ENCODE data around the gene CDC42BPB.
"Not testable (repeated sequence)": the region's sequence is repeated elsewhere in the genome, so short reads cannot be mapped to it uniquely, and the experiment has no call there.

Gene CDC42BPB

GRCh38 chr14:103071544-103072251, 14.3 kb upstream of the CDC42BPB start:
- no peak for DNase-seq

- no peak for DNase-seq
Measured at GRCh38 chr14:103070971-103071542, 13.7 kb upstream of the CDC42BPB start.

- DNase-seq: no peak
Measured at GRCh38 chr14:103070263-103070885, 13.0 kb upstream of the CDC42BPB start.

GRCh38 chr14:103068351-103069073, 11.2 kb upstream of the CDC42BPB start:
- no peak for DNase-seq

GRCh38 chr14:103067231-103067954, 10.0 kb upstream of the CDC42BPB start:
- DNase-seq: no peak

- DNase-seq: no peak
Measured at GRCh38 chr14:103066399-103066798, 9.1 kb upstream of the CDC42BPB start.

GRCh38 chr14:103065861-103066260, 8.5 kb upstream of the CDC42BPB start:
- no peak for DNase-seq

GRCh38 chr14:103064978-103065377, 7.6 kb upstream of the CDC42BPB start:
- no peak for DNase-seq

GRCh38 chr14:103064436-103064835, 7.1 kb upstream of the CDC42BPB start:
- DNase-seq: no peak

GRCh38 chr14:103061482-103061976, 4.2 kb upstream of the CDC42BPB start:
- no peak for DNase-seq

GRCh38 chr14:103059556-103059955, 2.2 kb upstream of the CDC42BPB start:
- DNase-seq: no peak

GRCh38 chr14:103058164-103059055, 1.1 kb upstream of the CDC42BPB start:
- DNase-seq: peak in 1 of 6 experiments; percentile 47

GRCh38 chr14:103057028-103057371, 349 bp downstream of the CDC42BPB start:
- DNase-seq: no peak

- DNase-seq: peak in 2 of 6 experiments; percentile 5 to 11
Measured at GRCh38 chr14:103056322-103057027, 874 bp downstream of the CDC42BPB start.

- DNase-seq: no peak
Measured at GRCh38 chr14:103055695-103056094, 1.7 kb downstream of the CDC42BPB start.

GRCh38 chr14:103052407-103052806, 4.9 kb downstream of the CDC42BPB start:
- DNase-seq: no peak

- DNase-seq: no peak
Measured at GRCh38 chr14:103050935-103051334, 6.4 kb downstream of the CDC42BPB start.

- not testable (repeated sequence) for DNase-seq
Measured at GRCh38 chr14:103047453-103047852, 9.9 kb downstream of the CDC42BPB start.

GRCh38 chr14:103045371-103045869, 11.9 kb downstream of the CDC42BPB start:
- no peak for DNase-seq

GRCh38 chr14:103043257-103044015, 13.9 kb downstream of the CDC42BPB start:
- DNase-seq: no peak

Data from stimulated activated naive CD4-positive, alpha-beta T cell (primary cell).